GM11168 (cell line): ENCODE data around the gene HPSE2.

Experiments used
- in situ Hi-C: fragments of 300-500 bp; cut with MboI; formaldehyde crosslinking; loops from one replicate; pipeline ENCODE4 v1.12.0; 2022; ENCODE audit warnings: low sequenced_read_pairs; ENCODE audit not compliant: unreplicated experiment

Gene HPSE2

DNA sequence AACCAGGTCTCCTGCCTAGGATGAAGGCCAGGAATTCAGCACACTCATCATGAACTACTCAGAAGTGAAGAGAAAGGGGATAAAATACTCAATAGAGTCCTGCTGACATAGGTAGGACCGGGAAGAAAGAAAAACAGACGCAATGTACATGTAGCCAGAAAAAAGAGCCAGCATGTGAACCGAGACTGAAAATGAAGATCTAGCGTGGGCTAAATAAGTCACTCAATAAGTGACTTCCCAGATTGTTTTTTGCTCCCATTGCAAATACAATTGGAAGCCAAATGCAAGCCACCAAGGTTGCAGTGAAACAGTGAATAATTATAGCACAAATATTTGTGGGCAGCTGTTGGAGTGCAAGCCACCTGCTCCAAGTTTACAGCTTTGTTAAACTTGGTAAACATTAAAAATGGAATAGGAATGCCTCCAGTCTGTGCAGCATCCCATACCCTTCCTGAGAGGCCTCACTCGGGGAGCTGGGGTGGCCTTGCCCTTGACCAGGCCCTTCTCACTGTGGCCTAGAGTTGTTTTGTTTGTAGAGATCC is 754.2 kb downstream of the HPSE2 start:
- in situ Hi-C loops: no loop called here

DNA sequence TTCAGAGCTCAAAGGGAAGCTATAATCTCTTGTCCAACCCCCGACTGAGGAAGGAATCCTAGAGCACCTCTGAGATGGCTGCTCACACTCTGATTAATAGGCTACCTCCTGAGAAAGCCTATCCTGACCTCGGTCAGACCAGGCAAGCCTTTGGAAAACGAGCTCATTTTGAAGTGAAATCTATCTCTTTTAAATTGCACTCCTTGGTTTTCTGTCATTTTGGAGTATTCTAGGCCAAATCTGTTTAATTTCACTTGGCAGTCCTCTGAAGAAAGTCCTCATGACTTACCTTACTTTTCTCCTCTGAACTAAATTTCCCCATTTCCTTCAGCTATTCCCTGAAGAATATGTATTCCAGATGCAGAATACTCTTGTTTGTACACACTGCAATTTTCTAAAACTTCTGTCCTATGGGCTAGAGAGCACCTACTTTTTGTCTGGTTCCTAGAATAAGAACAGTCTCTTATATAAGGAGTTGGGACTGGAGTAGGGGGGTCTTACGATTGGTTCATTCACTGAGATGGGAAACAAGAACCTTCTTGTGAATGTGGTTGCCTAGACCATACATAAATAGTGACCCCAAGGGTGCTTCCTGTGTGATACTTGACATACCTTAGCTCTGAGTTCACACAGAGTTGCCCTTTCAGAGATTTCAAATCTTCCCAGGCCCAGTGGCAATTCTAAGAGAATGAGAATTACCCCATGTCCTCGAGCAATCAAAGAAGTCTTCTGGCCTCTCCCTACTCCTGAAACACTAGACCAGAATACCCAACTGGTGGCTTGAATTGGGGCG is 757.0 kb downstream of the HPSE2 start:
- in situ Hi-C loops: no loop called here

DNA sequence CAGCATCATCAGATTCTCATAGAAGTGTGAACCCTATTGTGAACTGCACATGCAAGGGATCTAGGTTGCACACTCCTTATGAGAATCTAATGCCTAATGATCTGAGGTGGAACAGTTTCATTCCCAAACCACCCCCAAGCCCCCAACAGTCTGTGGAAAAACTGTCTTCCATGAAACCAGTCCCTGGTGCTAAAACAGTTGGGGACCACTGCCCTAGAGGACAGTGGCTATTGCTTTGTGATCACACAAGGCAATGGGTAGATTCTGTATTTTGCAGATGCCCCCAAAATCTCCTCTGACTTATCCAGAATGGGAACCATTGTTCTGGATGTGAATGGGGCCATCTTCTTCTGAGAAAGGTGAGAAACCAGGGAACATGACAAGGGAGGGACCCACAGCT is 757.8 kb downstream of the HPSE2 start:
- in situ Hi-C loops: no loop called here

DNA sequence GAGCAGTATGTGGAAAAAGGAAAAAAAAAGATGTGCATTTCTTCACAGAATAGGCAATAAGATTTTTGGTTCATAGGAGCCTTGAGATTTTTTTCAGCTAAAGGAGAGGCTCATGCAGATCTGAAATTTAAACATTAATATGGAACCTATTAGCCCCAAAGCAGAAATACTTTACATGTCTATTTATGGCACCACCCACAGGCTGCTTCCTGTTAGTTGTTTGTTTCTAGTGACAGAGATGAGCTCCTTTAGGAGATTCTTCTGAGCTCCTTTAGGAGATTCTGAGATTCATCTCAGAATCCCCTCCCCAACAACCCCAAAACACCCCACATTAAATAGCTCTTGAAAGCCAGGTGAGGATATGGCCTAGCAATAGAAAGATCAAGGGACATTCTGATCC is 761.0 kb downstream of the HPSE2 start:
- in situ Hi-C loops: loop anchor here (25.0 kb wide), 1 partner anchor 788 kb away; no protein-coding TSS in a partner anchor

DNA sequence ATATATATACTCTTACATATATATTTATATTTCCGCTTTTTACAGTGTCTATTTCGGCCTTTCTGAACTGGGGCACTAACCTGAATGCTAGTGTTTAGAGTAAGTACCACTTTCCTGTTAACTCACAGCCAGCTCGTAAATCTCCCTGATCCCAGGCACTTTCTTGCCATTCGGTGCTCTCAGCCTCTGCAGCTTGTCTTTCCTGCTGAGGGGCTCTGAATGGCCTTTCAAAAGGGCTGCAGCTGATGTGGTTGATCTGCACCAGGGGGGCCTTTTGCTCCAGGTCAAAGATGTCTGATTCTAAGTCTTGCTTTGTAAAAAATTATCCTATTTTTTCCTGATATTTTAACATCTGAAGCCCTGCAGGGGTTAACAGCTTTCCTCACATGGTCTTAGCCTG is 763.5 kb downstream of the HPSE2 start:
- in situ Hi-C loops: loop anchor here (25.0 kb wide), 1 partner anchor 790 kb away; no protein-coding TSS in a partner anchor

DNA sequence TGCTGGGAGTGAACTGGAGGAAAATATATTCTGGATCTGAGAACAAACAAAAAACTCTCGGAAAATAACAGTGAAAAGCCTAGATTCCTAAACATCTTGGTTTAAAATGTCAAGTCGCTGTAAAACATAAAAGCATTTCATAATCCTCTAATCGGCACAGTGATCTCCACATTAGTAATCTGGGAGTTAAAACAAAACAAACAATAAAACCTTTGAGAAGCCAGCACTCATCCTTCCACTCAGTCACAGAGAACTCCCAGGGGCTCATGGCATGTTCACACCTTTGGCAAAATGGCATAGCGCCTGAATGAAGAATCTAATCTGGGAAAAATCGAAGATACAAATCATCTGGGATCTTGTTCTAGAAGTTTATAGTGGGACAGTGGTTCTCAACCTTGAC is 764.8 kb downstream of the HPSE2 start:
- in situ Hi-C loops: loop anchor here (25.0 kb wide), 1 partner anchor 791 kb away; no protein-coding TSS in a partner anchor

DNA sequence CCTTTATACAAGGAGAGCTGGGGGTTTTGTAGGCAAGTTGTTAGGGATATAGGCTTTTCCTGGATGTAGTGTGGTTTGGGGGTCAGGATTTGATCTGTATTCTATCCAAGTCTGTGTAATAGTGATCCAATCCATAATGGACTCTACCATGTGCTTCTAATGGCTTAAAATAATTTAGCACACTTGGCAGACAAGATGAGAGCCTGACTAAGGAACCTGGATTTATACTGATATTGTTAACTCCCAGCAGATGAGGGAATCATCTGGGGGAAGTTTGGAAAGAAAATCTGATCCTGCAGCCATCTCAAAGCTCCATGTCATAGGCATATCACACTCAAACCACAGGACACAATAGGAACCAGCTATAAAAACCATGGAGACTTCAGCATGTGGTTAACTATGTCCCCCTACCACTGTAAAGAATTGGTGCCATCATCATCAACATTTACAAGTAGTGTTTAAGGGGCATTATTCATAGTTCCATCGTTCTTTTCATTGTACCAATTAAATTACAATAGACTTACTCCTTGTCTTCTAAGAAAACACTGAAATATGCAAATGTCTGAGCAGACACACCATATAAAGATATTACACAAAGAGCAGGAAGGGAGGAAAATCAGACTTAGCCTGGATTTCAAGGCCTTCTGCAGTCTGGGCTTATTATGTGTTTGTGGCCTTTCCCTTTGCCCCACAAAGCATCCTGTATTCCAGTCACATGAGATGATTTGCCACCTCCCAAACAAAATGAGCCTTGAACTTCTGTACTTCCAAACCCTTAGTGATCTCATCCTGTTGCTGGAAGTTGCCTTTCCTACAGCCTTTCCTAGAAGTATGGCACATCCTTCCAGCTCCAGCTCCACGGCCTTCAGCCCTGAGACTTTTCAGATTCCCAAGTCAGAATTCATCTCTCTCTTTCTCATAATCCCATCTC is 766.4 kb downstream of the HPSE2 start:
- in situ Hi-C loops: loop anchor here (5.0 to 25.0 kb wide), 2 partner anchors 193 to 793 kb away; no protein-coding TSS in a partner anchor

DNA sequence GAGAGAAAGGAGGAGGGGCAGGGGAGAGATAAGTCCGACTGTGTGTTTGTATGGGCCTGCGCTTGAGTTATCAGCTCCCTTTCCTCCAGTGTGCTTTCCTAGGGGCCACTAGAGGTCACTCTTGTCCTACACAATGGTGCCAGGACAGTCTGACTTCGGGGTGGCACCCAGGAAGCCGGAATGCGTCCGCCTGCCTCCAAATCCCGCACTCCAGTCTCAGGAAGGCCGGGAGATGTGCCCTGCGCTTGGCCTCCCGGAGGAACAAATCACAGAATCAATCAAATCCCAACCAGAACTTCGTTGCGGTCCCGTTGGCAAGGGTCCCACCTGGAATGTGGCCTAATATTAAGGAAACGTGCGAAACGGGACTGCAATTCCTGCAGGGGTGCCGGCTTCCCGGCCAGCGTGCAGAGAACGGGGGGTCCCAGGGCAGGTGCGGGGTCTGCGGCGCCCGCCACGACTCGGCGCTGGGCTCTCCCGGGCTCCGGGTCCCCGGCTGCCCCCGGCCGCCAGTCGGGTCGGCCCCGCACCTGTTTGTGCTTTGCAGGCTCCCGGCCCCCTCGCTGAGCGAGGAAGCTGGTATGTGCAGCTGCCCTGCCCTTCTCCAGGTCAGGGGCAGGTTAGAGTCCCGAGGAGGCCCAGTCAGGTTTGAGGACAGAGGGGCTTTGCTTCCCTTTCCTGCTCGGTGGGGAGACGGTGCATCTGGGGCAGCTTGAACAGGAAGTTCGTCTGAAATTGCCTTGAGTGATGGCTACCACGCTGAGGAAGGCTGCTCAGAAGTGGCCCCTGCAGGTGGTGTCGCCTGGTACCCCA is 767.9 kb downstream of the HPSE2 start:
- in situ Hi-C loops: loop anchor here (5.0 to 25.0 kb wide), 2 partner anchors 195 to 795 kb away; no protein-coding TSS in a partner anchor

DNA sequence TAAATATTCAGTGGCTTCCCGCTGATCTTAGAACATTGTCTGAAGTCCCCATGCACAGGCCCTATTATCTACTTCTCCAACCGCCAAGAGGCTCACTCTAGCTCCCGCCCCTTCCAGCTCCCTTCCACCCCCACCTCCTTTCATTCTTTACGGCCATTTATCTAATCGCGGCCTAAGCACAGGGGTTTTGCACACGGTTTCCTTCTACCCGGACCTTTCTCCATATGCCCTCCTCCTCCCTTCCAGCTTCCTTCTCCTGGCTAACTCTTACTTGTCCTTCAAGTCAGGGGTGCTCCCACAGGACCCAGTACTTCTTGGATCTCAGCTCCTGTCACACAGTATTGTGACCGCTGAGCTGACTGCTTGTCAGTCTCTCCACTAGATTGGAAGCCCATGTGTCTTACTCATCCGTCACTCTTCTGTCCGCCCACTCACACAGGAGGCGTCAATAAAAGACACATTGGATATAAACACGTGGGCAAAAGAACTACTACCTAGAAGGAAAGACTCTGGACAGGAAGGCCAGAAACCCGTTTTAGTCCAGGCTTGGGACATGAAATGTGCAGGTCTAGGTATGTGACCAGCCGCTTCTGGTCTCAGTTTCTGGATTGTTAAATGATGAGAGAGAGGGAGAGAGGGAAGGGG is 768.7 kb downstream of the HPSE2 start:
- in situ Hi-C loops: loop anchor here (5.0 to 25.0 kb wide), 2 partner anchors 195 to 795 kb away; no protein-coding TSS in a partner anchor

DNA sequence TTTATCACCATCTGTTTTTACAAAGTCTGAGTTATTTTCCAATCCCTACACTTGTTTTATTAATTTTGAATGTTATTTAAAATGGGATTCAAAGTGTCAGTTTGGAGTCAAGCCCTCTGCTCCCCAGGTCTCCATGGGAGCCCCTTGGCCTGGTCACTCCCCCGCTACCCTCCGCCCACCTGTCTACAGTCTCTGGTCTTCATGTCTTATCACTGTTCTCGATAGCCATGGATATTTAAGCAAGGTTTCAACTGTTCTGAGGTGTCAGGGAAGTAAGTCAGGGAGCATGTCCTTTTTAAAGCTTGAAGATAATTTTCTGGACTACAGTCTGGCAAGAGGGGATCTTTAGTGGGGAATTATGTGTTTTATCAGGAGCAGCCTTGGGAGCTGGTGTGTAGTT is 769.8 kb downstream of the HPSE2 start:
- in situ Hi-C loops: loop anchor here (5.0 to 25.0 kb wide), 2 partner anchors 196 to 796 kb away; no protein-coding TSS in a partner anchor

DNA sequence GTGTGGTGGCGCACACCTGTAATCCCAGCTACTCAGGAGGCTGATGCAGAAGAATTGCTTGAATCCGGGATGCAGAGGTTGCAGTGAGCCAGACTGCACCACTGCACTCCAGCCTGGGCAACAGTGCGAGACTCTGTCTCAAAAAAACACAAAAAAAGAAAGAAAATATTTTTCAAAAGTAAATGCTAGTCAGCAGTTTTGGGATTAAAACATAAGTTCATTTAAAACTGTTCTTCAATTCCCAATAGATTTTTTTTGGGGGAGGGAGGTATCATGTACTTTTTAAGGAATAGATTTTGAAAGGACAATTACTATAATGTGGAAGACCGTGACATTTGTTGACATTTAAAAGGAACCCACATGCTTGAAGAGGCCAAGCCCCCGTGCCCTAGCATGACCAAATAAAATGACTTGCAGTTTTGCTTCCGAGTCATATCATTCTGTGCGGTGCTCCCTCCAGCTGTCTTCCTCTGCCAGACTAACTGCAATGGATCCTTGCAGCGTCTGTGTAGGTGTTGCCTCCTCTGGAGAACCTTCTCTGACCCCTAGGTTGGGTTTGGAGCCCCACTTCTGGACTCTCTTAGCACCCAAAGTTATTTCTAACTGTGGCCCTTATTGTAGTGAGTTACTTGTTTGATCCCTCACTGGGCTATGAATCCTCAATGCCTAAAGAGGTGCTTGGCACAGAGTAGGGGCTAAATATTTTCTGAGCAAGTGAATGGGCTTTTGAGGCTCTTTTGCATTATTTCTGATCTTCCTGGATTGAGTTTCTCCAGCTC is 771.5 kb downstream of the HPSE2 start:
- in situ Hi-C loops: loop anchor here (25.0 kb wide), 1 partner anchor 798 kb away; no protein-coding TSS in a partner anchor

DNA sequence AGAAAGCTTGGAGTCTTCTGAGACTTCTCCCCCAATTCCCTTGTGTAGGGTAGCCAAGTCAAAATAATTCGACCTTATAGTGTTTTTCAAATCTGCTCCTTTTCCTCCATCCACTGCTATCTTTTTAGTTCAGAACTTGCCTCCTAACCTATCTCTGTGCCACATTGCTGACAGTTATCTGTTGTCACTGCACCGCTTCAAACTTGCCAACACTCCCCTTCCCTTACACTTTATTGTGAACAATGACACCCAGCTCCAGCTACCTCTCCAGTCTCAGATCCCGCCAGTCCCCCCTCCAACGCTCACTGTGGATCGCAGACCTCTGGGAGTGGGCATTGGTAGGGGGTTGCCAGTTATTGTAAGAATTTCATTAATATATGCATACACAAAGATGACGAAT is 772.6 kb downstream of the HPSE2 start:
- in situ Hi-C loops: loop anchor here (25.0 kb wide), 1 partner anchor 799 kb away; no protein-coding TSS in a partner anchor

DNA sequence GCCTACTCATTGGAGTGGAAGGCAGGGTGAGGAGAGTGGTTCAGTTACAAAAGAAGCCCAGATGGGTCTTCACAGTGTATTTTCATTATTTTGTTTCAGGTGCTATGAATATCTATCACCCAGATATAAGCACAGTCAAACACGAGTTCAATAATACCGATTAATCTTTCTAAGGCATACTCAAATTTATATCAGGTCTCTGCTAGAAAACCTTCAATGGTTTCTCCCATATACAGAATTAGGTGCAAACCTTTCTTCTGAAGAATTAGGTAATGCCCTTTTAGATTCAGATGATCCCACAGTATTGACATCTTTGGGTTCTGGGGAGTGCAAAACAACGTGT is 774.2 kb downstream of the HPSE2 start:
- in situ Hi-C loops: loop anchor here (25.0 kb wide), 1 partner anchor 801 kb away; no protein-coding TSS in a partner anchor

DNA sequence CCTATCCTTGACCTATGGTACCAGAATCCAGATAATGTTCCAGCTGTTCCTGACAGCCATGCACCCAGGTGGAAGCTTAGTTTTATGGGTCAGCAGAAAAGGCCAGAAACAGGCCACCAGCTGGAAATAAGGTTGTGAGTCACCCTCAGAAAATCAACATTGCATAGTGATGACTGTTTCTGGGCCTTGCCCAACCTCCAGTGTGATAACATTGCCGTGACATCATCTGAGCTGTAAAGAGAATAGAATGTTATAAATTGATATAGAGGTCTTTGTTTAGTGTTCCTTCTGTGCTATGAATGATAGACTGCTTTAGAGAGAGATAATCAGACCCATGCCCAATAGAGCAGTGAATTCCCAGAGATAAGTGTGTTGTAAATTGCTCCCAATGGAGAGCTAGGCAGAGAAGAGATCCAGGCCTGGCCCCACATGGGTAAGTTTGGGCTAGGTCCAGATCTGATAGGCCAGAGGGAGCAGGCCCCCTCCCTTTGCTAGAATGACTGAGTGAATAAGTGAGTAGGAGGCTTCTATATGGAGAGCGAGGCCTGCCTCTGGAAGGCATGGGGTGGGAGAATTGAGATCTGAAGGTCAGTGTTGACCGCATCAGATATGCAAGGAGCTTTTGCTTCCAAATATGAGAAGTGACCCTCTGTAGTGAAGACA is 774.7 kb downstream of the HPSE2 start:
- in situ Hi-C loops: loop anchor here (25.0 kb wide), 1 partner anchor 801 kb away; no protein-coding TSS in a partner anchor

DNA sequence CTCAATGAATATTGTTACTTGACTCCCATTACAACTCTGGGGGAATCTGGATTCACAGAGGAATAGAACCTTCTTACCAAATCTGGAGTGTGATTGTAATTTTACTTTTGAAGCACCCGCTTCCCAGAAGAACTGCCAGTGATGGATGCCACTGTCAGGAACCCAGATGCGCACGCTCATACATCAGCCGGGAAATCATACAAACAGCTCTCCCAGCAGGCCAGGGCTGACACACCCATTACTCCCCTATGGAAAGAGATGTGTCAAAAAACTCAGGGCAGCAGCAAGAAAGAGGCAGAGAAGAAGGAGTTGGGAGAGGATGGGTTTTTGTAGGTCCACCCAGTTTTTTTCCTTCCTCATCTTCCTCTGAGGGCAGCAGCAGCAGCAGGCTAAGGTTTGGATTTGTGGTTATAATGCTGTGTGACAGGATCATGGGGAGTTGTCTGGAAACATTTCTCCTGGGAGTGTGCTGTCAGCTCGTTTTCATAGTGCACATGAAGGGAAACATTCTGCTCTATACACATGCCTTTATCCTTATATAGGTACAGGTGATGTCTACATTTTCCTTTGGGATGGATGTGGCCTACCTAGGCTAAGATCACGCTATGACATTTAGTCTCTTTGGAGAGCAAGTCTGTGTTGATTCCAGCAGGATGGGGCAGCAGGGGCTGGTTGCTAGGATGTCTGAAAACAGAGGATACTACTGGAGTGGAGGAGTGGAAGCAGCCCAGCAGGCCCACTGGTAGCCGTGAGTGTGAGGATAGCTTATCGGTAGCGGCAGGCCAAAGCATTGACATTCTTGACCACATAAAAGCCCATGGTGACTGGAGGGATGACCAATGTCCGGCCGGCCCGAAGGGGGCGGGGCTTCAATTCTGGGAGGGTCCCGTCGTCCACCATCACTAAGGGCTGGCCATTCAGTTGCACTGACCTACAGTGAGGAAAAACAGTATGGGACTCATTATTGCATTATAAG is 776.6 kb downstream of the HPSE2 start:
- in situ Hi-C loops: loop anchor here (25.0 kb wide), 1 partner anchor 803 kb away; no protein-coding TSS in a partner anchor

DNA sequence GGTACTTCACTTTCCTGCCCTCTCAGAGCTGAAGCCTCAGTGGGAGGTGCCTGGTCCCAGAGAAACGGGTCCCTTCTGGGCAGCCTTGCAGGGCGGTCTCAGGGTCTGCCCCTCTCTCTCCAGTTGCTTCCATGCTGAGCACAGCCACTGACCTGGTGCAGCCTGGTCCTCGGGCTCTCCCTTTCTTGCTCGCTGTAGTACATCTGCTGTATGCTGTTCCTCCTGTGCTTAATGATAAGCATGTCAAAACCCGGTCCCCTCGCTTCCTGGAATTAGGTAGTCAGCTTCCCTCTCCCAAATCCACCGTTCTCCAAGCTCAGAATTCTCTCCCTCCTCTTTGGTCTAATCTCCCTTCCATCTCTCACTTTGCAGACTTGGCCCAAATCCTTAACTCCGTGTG is 777.9 kb downstream of the HPSE2 start:
- in situ Hi-C loops: loop anchor here (25.0 kb wide), 1 partner anchor 805 kb away; no protein-coding TSS in a partner anchor
